Activated T-helper 1 cell treated with anti-CD3 and anti-CD28 coated beads, Interleukin-2, amount 50 U/mL, for 16 hours (primary cell): Measurements from ENCODE around the gene DDX24.

ENCODE experiments used
- DNase-seq, 2 donors: peaks; one replicate each; pipeline ENCODE4 v3.0.0-alpha.2; 2020; ENCODE audit warnings: low read depth in 1 of 2, low spot score in 1 of 2

Gene DDX24

DNA sequence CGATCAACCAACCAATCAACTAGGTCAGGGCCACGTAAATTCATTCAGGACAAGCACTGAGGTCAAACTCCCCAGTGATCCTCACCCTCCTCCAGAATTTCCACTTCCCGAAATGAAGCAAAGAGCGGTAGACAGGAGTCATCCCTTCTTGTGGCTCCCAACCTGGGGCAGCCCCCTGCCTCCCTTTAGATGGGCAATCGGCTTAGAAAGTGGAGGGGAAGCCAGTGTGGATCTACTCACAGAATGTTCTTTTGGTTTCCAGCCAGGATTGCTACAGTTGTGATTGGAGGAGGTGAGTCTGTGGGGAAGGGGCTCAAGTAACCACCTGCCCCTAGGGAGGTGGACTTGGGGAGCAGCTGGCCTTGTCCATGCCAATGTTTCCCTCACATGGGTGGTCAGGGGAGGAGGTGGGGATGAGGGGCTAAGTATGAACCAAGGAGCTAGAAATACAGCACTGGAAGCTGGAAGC lies 33.6 kb upstream of the DDX24 start:
- DNase-seq, result no peak

- no peak for DNase-seq
Observed at GRCh38 chr14:94113908-94114588, 33.0 kb upstream of the DDX24 start.

- DNase-seq, result no peak
Observed at GRCh38 chr14:94113490-94113889, 32.5 kb upstream of the DDX24 start.

GRCh38 chr14:94113073-94113472 lies 32.1 kb upstream of the DDX24 start:
- no peak for DNase-seq

GRCh38 chr14:94112513-94113063 lies 31.6 kb upstream of the DDX24 start:
- no peak for DNase-seq

DNA sequence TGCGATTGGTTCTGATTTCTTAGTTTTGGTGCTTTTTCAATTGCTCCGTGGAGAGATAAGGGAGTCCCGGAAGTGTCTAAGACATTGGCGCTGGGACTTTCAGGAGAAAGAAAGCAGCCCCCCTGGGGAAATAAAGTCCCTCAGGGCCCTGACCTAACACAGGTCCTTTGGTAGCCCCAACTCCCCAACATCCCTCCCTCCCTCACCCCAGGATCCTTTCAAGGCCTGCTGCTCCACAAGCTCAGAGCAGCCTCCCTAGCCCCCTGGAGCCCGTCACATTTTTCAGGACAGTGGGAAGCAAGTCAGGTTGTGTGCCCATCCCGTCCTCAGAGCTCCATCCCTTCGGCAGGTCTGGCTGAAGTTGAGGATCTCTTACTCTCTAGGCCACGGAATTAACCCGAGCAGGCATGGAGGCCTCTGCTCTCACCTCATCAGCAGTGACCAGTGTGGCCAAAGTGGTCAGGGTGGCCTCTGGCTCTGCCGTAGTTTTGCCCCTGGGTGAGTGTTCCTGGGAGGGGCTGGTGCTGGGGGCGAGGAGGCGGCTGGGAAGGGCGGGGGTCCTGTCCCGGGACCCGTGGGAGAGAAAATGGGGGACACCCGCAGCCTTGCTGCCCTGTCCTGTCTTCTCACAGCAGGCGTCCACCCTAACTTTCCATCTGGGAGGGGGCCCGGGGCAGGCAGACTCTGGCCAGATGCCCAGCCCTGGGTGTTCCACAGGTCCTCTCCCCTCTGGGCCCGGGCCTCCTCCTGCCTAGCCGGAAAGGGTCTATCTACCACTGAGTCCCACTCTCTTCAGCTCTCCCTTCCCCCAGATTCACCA lies 30.5 kb upstream of the DDX24 start:
- no peak for DNase-seq

DNA sequence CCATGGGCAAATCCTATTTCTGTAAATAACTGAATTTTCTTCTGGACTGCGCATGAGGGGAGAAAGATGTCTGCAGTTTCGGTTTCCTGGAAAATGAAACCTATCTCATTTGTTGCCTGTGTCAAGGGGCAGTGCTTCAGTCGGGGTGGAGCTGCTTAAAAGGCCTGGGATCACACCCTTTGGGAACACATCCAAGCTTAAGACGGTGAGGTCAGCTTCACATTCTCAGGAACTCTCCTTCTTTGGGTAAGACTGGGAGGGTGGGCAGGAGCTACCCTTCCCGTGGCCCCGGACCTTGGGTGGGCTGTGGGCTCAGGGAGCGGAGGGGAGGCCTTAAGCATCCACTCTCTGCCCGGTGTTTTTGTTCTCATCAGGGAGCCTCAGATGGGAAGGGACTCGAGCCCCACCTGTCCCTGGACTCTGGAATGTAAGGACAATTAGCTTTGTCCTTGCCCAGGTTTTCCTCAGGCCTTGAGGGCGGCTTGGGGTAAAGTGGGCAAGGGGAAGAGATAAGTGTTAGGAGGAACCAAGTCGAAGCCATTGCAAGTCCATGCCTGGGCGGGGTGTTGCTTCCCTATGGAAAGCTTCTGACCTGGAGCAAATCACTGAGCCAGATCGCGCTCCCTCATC lies 29.7 kb upstream of the DDX24 start, which contains the start of gene IFI27:
TSS of gene IFI27 (plus strand) at position 185 of the 630 bp plus-strand sequence.
- DNase-seq, result no peak

DNA sequence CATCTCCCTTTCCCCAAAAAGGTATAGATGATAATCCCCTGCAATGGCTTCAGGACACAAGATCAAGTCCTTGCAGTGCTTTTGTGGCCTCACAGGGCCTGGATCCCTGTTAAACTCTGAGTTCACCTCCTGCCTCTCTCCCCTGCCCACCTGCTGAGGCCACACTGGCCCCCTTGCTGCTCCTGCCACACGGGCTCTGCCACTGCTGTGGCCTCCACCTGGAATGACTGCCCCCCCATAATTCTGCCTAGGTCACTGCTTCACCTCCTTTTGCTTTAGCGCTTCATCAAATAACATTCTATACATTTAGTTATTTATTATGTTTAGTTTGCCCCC lies 28.9 kb upstream of the DDX24 start:
- DNase-seq, result no peak

GRCh38 chr14:94104731-94105130 lies 23.7 kb upstream of the DDX24 start:
- no peak for DNase-seq

GRCh38 chr14:94103554-94104150 lies 22.6 kb upstream of the DDX24 start:
- no peak for DNase-seq

- no peak for DNase-seq
Observed at GRCh38 chr14:94102768-94103482, 21.9 kb upstream of the DDX24 start.

GRCh38 chr14:94101748-94102147 lies 20.7 kb upstream of the DDX24 start:
- no peak for DNase-seq

- DNase-seq, result no peak
Observed at GRCh38 chr14:94100847-94101246, 19.8 kb upstream of the DDX24 start.

DNA sequence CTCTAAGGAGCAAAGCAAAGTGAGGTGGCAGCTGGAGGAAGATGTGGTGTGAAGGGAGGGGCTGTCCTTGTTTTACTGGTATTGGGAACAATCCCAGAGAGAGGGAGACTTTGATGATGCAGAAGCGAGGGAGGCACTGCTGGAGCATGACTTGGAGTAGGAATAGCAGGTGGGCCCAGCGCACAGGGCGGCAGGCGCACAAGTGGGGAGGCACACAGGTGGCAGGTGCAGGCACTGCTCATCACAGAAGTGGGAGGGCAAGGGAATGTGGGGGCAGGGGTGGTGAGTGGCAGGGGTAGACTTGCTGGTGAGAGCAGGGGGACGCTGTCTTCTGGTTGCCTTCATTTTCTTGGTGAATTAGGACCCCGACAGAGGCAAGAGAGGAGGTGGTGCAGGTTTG lies 18.0 kb upstream of the DDX24 start:
- no peak for DNase-seq

DNA sequence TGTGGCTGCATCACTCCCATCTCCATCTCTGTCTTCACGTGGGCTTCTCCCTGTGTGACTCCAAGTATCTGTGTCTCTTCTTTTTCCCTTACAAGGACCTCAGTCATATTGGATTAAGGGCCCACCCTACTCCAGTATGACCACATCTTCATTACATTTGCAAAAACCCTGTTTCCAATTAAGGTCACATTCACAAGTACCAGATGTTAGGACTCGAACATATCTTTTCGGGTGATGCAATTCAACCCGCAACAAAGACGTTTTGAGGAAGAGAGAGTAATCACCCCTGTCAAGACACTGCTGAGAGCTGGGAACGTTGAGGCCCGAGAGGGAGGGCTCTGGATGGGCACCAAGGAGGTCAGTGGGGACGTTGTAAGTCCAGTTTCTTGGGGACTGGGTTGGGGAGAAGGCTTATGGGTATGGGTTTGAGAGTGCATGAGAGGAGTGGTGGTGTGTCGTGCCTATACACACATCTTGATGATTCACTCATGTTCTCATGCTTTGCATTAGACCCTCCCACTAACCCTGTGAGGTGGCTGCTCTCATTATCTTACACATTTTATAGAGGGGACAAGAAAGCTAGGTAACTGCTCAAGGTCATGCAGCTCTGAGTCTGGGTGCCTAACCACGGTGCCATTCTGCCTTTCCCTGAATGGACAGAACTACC lies 17.5 kb upstream of the DDX24 start:
- DNase-seq, result no peak

- no peak for DNase-seq
Observed at GRCh38 chr14:94097091-94097490, 16.1 kb upstream of the DDX24 start.

DNA sequence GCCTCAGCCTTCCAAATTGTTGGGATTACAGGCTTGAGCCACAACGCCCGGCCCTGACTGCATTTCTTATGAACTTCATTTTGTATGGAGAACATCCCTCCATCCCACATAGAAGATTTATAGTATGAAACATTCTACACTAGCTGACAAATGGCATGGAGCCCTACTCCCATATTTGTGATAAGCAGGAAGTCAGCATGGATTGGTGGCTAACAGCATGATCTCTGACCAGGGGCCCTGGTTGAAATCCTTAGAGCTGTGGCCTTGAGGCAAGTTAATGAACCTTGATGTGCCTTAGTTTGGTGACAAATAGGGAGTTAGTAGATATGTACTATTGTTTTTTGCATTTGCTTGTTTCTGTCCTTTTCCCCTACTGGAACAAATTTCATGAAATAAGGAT lies 12.4 kb upstream of the DDX24 start:
- no peak for DNase-seq

- no peak for DNase-seq
Observed at GRCh38 chr14:94089479-94089878, 8.5 kb upstream of the DDX24 start.

GRCh38 chr14:94088516-94088915 lies 7.5 kb upstream of the DDX24 start:
- DNase-seq, result no peak

- no peak for DNase-seq
Observed at GRCh38 chr14:94087891-94088290, 6.9 kb upstream of the DDX24 start.
